ENCODE measurements around the gene NKAIN4. TPM values are rescaled to one million over a fixed set of nuclear protein-coding genes. Genes with fewer than 3 reads are reported as not detected.

NKAIN4 gene
- total RNA-seq, 1 donor from 2014 or later, result not detected

GRCh38 chr20:63233924-63234323, 20.3 kb downstream of the NKAIN4 start:
- Histone ChIP-seq H3K4me3 (no peak overlapping the region), H3K27me3 (peaks cover 63% of the 10 kb centered on the region), H3K36me3 (no peaks in the 10 kb centered on the region), H3K9me3 (no peaks in the 10 kb centered on the region), H3K27ac (no peak overlapping the region), H3K4me1 (no peaks in the 10 kb centered on the region)
- no peak for DNase-seq
- intact Hi-C loops (cut with DNase I), result no loop called here
- no peak for TF ChIP-seq CTCF (IDR thresholded peaks at IDR 0.05)
- no peak for ATAC-seq

DNA sequence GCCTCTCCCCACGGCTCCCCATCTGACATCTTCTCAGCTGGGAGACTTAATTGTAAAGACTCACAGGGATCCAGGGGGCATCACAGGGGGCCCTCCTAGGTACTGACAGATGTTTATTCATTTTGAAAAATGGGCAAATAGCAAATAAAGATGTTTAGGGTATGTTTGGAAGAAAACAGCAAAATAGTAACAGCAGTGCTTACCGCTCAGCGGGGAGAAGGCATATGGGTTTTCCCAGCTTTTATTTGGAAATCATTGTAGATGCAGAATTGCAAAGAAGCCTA, 21.3 kb downstream of the NKAIN4 start:
- intact Hi-C loops (cut with DNase I), result no loop called here
- peaks cover 72% of the 10 kb centered on the region for H3K27me3 ChIP-seq

DNA sequence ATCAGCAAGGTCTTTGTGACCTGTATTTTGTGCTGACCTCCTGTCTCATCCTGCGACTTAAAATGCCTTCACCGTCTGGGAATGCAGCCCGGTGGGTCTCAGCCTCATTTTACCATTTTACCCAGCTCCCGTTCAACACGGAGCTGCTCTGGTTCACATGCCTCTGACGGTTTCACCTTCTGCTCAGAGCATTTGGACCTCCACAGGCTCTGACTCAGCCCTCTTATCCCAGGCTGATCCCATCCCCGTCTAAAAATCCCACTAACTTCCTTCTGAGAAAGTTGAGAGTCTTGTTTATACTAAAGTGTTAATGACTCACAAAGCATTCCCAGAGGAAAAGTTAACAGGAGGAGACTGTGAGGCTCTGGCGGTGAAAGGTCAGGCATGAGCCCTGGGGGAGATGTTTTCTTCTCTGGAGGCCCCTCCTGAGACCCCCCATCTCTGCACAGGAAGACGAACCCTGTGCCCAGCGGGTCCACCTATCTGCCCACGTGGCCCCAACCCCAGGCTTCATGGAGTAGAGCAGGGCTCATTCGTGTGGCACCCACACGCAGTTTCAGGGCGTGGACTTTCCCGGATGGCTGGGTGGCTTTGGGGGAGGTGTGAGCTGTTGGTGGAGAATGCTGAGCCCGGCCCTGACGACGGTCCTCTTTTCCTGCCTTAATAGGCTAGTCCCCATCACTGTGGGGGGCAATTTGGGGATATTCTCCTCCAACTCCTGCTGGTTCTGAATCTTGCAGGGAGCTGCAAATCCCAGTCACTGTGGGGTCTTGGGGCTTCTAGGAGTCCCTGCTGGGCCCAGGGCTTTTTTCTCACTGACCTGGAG, 21.8 kb downstream of the NKAIN4 start:
- intact Hi-C loops (cut with DNase I), result no loop called here

More for the DNA sequence above, 21.3 kb downstream of the NKAIN4 start:
- Histone ChIP-seq H3K4me3 (no peak overlapping the region), H3K4me1 (no peaks in the 10 kb centered on the region), H3K27ac (no peak overlapping the region), H3K36me3 (no peaks in the 10 kb centered on the region), H3K9me3 (no peaks in the 10 kb centered on the region)
- DNase-seq (no peak), ATAC-seq (no peak)
- TF ChIP-seq CTCF (IDR thresholded peaks at IDR 0.05), result no peak

DNA sequence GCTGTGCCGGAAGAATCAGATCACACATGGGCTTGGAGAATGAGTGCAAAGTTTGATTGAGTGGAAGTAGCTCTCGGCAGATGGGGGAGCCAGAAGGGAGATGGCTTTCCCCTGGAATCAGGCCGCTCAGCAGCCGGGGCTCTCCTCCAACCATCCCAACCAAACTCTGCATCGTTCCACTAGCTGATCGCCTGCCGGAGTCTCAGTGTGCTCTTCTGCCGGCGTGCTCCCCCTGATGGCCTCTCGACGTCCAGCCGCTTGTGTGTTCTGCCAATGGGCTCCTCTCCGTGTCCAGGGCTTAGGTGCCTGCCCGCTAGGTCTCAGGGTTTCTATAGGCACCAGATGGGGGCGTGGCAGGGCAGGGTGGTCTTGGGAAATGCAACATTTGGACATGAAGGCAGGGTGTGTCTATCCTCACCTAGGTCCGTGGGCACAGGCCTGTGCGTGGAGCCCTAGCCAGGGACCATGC, 23.4 kb downstream of the NKAIN4 start:
- H3K27me3 ChIP-seq, result peaks cover 58% of the 10 kb centered on the region
- ATAC-seq, result peak; percentile 58
- peak; percentile 42 for TF ChIP-seq CTCF (IDR thresholded peaks at IDR 0.05)
- no peaks in the 10 kb centered on the region for H3K9me3 ChIP-seq
- no peaks in the 10 kb centered on the region for H3K4me1 ChIP-seq
- intact Hi-C loops (cut with DNase I), result no loop called here
- H3K36me3 ChIP-seq, result no peaks in the 10 kb centered on the region
- H3K4me3 ChIP-seq, result no peak overlapping the region
- no peak overlapping the region for H3K27ac ChIP-seq
- no peak for DNase-seq

More for the DNA sequence above, 21.8 kb downstream of the NKAIN4 start:
- no peak for ATAC-seq
- no peaks in the 10 kb centered on the region for H3K4me1 ChIP-seq
- peaks cover 72% of the 10 kb centered on the region for H3K27me3 ChIP-seq
- H3K4me3 ChIP-seq, result no peak overlapping the region
- H3K27ac ChIP-seq, result no peak overlapping the region
- H3K9me3 ChIP-seq, result no peaks in the 10 kb centered on the region
- no peak for DNase-seq
- TF ChIP-seq CTCF (IDR thresholded peaks at IDR 0.05), result no peak
- H3K36me3 ChIP-seq, result no peaks in the 10 kb centered on the region

DNA sequence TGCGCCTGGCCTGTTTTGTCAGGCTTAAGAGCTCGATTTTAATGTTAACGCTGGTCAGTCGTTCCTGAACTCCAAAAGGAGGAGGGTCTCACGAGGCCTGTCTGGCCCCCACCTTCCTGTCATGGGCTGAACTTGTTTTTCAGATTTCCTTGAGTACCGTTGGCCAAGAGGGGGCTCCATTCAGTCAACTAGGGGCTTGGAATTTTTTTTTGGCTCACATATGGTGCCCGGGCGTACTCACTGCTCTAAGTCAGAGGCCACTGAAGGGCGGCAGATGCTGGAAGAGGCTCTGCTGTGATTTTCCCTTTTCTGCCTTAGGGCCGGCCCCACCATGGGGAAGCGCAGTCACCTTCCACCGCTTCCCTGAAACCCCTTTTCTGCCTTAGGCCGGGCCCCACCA, 25.5 kb downstream of the NKAIN4 start:
- Histone ChIP-seq H3K4me3 (no peak overlapping the region), H3K27me3 (peaks cover 50% of the 10 kb centered on the region), H3K9me3 (no peaks in the 10 kb centered on the region), H3K27ac (no peak overlapping the region), H3K36me3 (no peaks in the 10 kb centered on the region), H3K4me1 (no peaks in the 10 kb centered on the region)
- intact Hi-C loops (cut with DNase I), result no loop called here
- no peak for TF ChIP-seq CTCF (IDR thresholded peaks at IDR 0.05)
- DNase-seq, result no peak
- ATAC-seq, result no peak
